SK-N-SH (cell line): ENCODE results near the gene MAP3K13. TPM values are rescaled to one million over a fixed set of nuclear protein-coding genes. Genes with fewer than 3 reads are reported as not detected.

Experiments used
- CTCF ChIA-PET: fragments of 300-600, 350-600 bp; formaldehyde crosslinking; extraction: SDS; loops from one replicate; lab custom pipeline; 2021; lab: Yijun Ruan, JAX
- POLR2A ChIA-PET: fragments of 350-600 bp; sonication (Branson Sonifier 250); formaldehyde crosslinking; extraction: SDS; loops from one replicate; lab custom pipeline; 2020; ENCODE audit warnings: antibody characterized with exemption, inconsistent platforms; lab: Yijun Ruan, JAX
- DNase-seq: peaks from one replicate; pipeline ENCODE4 v3.0.0; 2012
- H2AFZ ChIP-seq: fragments of 200-600 bp; sonication (generic); 2 replicates; pipeline ENCODE4 v1.8.1; 2016; ENCODE audit warnings: antibody characterized with exemption, mild to moderate bottlenecking, low read depth
- H3F3A ChIP-seq: fragments of 200-600 bp; sonication (generic); replicated peaks from 2 replicates; pipeline ENCODE3; 2016; ENCODE audit warnings: antibody characterized with exemption, mild to moderate bottlenecking; ENCODE audit not compliant: insufficient read depth
- H3K27ac ChIP-seq, 2 experiments: fragments of 200-500 bp in 1 of 2; fragments of 200-600 bp in 1 of 2; sonication (Bioruptor generic) in 1 of 2; sonication (generic), shearing (Covaris generic) in 1 of 2; 2 replicates each; pipeline versions ENCODE4 v1.5.1 to v1.6.1; 2014 to 2016; ENCODE audit warnings: low read depth in 2 of 2, inconsistent platforms in 1 of 2, low read length in 1 of 2, mild to moderate bottlenecking in 1 of 2, mixed read lengths in 1 of 2
- H3K27me3 ChIP-seq: fragments of 200-600 bp; sonication (generic), shearing (Covaris generic); 2 replicates; pipeline ENCODE4 v1.6.1; 2016; ENCODE audit warnings: mixed run types; ENCODE audit not compliant: insufficient read depth
- H3K36me3 ChIP-seq, 2 experiments: fragments of 200-500 bp in 1 of 2; fragments of 200-600 bp in 1 of 2; sonication (Bioruptor generic) in 1 of 2; sonication (generic) in 1 of 2; replicated peaks in 1 of 2; 2 replicates each; pipeline versions ENCODE3 to v1.5.1; 2014 to 2016; ENCODE audit warnings: low read length in 1 of 2, mild to moderate bottlenecking in 1 of 2; ENCODE audit not compliant: insufficient read depth in 2 of 2, control insufficient read depth in 1 of 2
- H3K4me1 ChIP-seq, 2 experiments: fragments of 200-500 bp in 1 of 2; fragments of 200-600 bp in 1 of 2; sonication (Bioruptor generic) in 1 of 2; sonication (generic), shearing (Covaris generic) in 1 of 2; 2 replicates each; pipeline versions ENCODE4 v1.5.1 to v1.6.1; 2014 to 2016; ENCODE audit warnings: low read depth in 1 of 2, low read length in 1 of 2, mixed run types in 1 of 2; ENCODE audit not compliant: insufficient read depth in 2 of 2, control insufficient read depth in 1 of 2
- H3K4me2 ChIP-seq: fragments of 200-600 bp; sonication (generic), shearing (Covaris generic); 2 replicates; pipeline ENCODE4 v1.6.1; 2017; ENCODE audit warnings: mixed run types
- H3K4me3 ChIP-seq, 2 experiments: fragments of 200-500 bp in 1 of 2; fragments of 200-600 bp in 1 of 2; sonication (Bioruptor generic) in 1 of 2; sonication (generic), shearing (Covaris generic) in 1 of 2; 2 replicates each; pipeline versions ENCODE4 v1.5.1 to v1.8.1; 2014 to 2016; ENCODE audit warnings: low read depth in 2 of 2, inconsistent platforms in 1 of 2, low read length in 1 of 2, mild to moderate bottlenecking in 1 of 2, mixed read lengths in 1 of 2, moderate library complexity in 1 of 2
- H3K79me2 ChIP-seq: fragments of 200-600 bp; sonication (generic); 2 replicates; pipeline ENCODE4 v1.8.1; 2017; ENCODE audit warnings: mild to moderate bottlenecking; ENCODE audit not compliant: insufficient read depth
- H3K9ac ChIP-seq: fragments of 200-600 bp; sonication (generic); 2 replicates; pipeline ENCODE4 v1.6.1; 2017; ENCODE audit warnings: mixed run types
- H3K9me2 ChIP-seq: fragments of 200-600 bp; sonication (generic); 2 replicates; pipeline ENCODE4 v1.6.1; 2017; ENCODE audit warnings: mixed run types
- H3K9me3 ChIP-seq: fragments of 200-600 bp; sonication (generic); 2 replicates; pipeline ENCODE4 v1.6.1; 2017; ENCODE audit warnings: mixed run types, mild to moderate bottlenecking, moderate library complexity
- H4K20me1 ChIP-seq: fragments of 200-600 bp; sonication (generic); 2 replicates; pipeline ENCODE4 v1.6.1; 2017; ENCODE audit warnings: mild to moderate bottlenecking, mixed run types; ENCODE audit not compliant: insufficient read depth
- ELF1 ChIP-seq: IDR thresholded peaks from 2 replicates; pipeline ENCODE4 v1.4.0; 2012
- EP300 ChIP-seq, 2 experiments: IDR thresholded peaks; 2 replicates each; pipeline versions ENCODE4 v1.4.0 to v1.6.1; 2012; ENCODE audit warnings: borderline replicate concordance in 1 of 2, low read depth in 1 of 2, low read length in 1 of 2
- FOSL2 ChIP-seq: IDR thresholded peaks from 2 replicates; pipeline ENCODE4 v1.4.0; 2012; ENCODE audit warnings: low read depth, mild to moderate bottlenecking, moderate library complexity, borderline replicate concordance
- FOXM1 ChIP-seq: IDR thresholded peaks from 2 replicates; pipeline ENCODE4 v1.4.0; 2012; ENCODE audit warnings: low read depth, mild to moderate bottlenecking
- GABPA ChIP-seq: IDR thresholded peaks from 2 replicates; pipeline ENCODE4 v1.4.0; 2012; ENCODE audit warnings: low read depth, mild to moderate bottlenecking
- GATA2 ChIP-seq: sonication (generic); formaldehyde crosslinking; IDR thresholded peaks from 2 replicates; pipeline ENCODE4 v1.5.0; 2020; ENCODE audit warnings: mild to moderate bottlenecking, missing genetic modification reagents
- JUND ChIP-seq: IDR thresholded peaks from 2 replicates; pipeline ENCODE4 v1.4.0; 2012
- NRF1 ChIP-seq: IDR thresholded peaks from 2 replicates; pipeline ENCODE4 v1.6.1; 2012; ENCODE audit warnings: low read depth, mild to moderate bottlenecking, low read length
- RCOR1 ChIP-seq: fragments of 150-350 bp; IDR thresholded peaks from 2 replicates; pipeline ENCODE4 v1.6.1; 2017; ENCODE audit warnings: antibody characterized with exemption, low read length
- RXRA ChIP-seq: IDR thresholded peaks from 2 replicates; pipeline ENCODE4 v1.4.0; 2012; ENCODE audit warnings: low read depth, mild to moderate bottlenecking, borderline replicate concordance
- SMC3 ChIP-seq: IDR thresholded peaks from 2 replicates; pipeline ENCODE4 v1.6.1; 2012; ENCODE audit warnings: low read depth, low read length, improper control_type of control experiment
- TAF1 ChIP-seq: IDR thresholded peaks from 2 replicates; pipeline ENCODE4 v1.6.1; 2012; ENCODE audit warnings: low read depth, mild to moderate bottlenecking, low read length, moderate library complexity, borderline replicate concordance
- TCF12 ChIP-seq: IDR thresholded peaks from 2 replicates; pipeline ENCODE4 v1.4.0; 2012
- YY1 ChIP-seq: IDR thresholded peaks from 2 replicates; pipeline ENCODE4 v1.4.0; 2012; ENCODE audit warnings: low read depth, mild to moderate bottlenecking
- WGBS: methylation state at CpG from one replicate; pipeline ENCODE4 v1.1.6; 2017; ENCODE audit warnings: low lambda C conversion rate; 5-methylcytosine and 5-hydroxymethylcytosine counted together
- polyA plus RNA-seq, 3 experiments: library from polyadenylated mRNA; depleted of rRNA; stranded (reverse); fragments of >200 nt; gene quantifications; 2 replicates each; pipeline ENCODE4 v1.2.3, GENCODE V29; 2012
- TF ChIP-seq, protein P1 (sequence below): IDR thresholded peaks from 2 replicates; pipeline ENCODE4; 2012
- TF ChIP-seq, protein P2 (sequence below): IDR thresholded peaks from 2 replicates; pipeline ENCODE4 v1.6.1; 2012; ENCODE audit warnings: mild to moderate bottlenecking, low read depth, low read length, moderate library complexity
- TF ChIP-seq, protein P3 (sequence below): IDR thresholded peaks from 2 replicates; pipeline ENCODE4 v1.4.0; 2012; ENCODE audit warnings: low read depth, borderline replicate concordance
- TF ChIP-seq, protein P4 (sequence below): fragments of 150-350 bp; IDR thresholded peaks from 2 replicates; pipeline ENCODE4 v1.6.1; 2016; ENCODE audit warnings: mild to moderate bottlenecking, low read depth, low read length
- TF ChIP-seq, protein P5 (sequence below): IDR thresholded peaks from 2 replicates; pipeline ENCODE4 v1.4.0; 2012; ENCODE audit warnings: low read depth, borderline replicate concordance

The MAP3K13 gene
- polyA plus RNA-seq, 1 of the 3 experiments (the other 2 are of a cell fraction): 9.1 TPM

DNA sequence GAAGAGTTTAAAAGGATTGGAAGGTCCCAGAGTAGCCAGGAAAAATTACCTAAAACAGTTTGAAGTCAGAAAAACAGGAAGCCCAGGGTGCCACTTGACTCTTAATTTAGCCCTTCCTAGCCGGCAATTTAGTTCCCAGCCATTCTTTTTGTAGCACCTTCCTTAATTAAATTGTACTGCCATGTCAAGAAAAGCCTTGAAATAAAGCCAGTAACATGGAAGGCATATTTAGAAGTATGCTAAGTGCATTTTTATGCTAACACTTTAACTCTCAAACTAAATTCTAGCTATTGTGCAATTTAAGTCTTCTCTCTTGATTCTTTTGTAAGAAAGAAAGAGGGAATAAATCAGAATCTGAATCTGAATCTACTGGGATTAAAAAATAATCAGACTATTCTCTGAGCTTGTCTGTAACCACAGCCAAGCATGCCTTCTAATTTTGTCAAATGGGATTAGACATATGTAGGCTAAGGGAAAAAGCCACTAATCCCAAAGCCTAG, 43.2 kb downstream of the MAP3K13 start:
- DNase-seq: no peak
- TF ChIP-seq, protein P1, sequence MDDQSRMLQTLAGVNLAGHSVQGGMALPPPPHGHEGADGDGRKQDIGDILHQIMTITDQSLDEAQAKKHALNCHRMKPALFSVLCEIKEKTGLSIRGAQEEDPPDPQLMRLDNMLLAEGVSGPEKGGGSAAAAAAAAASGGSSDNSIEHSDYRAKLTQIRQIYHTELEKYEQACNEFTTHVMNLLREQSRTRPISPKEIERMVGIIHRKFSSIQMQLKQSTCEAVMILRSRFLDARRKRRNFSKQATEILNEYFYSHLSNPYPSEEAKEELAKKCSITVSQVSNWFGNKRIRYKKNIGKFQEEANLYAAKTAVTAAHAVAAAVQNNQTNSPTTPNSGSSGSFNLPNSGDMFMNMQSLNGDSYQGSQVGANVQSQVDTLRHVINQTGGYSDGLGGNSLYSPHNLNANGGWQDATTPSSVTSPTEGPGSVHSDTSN: no peak
- TF ChIP-seq, protein P2, sequence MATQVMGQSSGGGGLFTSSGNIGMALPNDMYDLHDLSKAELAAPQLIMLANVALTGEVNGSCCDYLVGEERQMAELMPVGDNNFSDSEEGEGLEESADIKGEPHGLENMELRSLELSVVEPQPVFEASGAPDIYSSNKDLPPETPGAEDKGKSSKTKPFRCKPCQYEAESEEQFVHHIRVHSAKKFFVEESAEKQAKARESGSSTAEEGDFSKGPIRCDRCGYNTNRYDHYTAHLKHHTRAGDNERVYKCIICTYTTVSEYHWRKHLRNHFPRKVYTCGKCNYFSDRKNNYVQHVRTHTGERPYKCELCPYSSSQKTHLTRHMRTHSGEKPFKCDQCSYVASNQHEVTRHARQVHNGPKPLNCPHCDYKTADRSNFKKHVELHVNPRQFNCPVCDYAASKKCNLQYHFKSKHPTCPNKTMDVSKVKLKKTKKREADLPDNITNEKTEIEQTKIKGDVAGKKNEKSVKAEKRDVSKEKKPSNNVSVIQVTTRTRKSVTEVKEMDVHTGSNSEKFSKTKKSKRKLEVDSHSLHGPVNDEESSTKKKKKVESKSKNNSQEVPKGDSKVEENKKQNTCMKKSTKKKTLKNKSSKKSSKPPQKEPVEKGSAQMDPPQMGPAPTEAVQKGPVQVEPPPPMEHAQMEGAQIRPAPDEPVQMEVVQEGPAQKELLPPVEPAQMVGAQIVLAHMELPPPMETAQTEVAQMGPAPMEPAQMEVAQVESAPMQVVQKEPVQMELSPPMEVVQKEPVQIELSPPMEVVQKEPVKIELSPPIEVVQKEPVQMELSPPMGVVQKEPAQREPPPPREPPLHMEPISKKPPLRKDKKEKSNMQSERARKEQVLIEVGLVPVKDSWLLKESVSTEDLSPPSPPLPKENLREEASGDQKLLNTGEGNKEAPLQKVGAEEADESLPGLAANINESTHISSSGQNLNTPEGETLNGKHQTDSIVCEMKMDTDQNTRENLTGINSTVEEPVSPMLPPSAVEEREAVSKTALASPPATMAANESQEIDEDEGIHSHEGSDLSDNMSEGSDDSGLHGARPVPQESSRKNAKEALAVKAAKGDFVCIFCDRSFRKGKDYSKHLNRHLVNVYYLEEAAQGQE: no peak
- no peak for TF ChIP-seq TCF12
- TF ChIP-seq EP300 (IDR thresholded peaks at IDR 0.05; ENCODE audit: borderline replicate concordance in 1 of 2, low read depth in 1 of 2, low read length in 1 of 2): no peak
- no peak for TF ChIP-seq GABPA
- TF ChIP-seq, all 33 proteins: peak for 0
- Histone ChIP-seq H3K27ac (no peak overlapping the region; a peak in 1 of 4 replicates), H3K4me2 (no peak overlapping the region), H3K36me3 (no peaks in the 10 kb centered on the region), H3K4me1 (peaks cover 6 to 24% of the 10 kb centered on the region in 2 experiments; a peak in 2 of 4 replicates), H3K9me2 (no peaks in the 10 kb centered on the region), H3K9ac (no peak overlapping the region), H3K9me3 (no peaks in the 10 kb centered on the region), H4K20me1 (no peaks in the 10 kb centered on the region), H3F3A (no peaks in the 10 kb centered on the region), H3K27me3 (no peaks in the 10 kb centered on the region), H2AFZ (no peak overlapping the region), H3K79me2 (no peaks in the 10 kb centered on the region), H3K4me3 (no peak overlapping the region)
- POLR2A ChIA-PET: no interaction called here
- CTCF ChIA-PET: interaction anchor here (1.5 kb wide), 1 partner anchor 53 kb away, joined by 3 read pairs; no protein-coding TSS in a partner anchor
- WGBS: 92% methylated on average over 1 of the region's 1 CpG

DNA sequence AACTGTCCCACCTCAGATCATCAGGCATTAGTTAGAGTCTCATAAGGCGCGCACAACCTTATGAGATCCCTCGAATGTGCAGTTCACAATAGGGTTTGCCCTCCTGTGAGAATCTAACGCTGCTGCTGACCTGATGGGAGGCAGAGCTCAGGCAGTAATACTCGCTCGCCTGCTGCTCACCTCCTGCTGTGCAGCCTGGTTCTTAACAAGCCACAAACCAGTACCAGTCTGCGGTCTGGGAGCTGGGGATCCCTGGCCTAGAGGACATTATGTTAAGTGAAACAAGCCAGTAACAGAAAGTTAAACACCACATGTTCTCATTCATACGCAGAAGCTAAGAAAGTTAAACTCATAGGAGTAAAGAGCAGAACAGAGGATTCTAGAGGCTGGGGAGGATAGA, 47.0 kb downstream of the MAP3K13 start:
- CTCF ChIA-PET: interaction anchor here (0.8 kb wide), 1 partner anchor 29 kb away, joined by 3 read pairs; no protein-coding TSS in a partner anchor
- H3K27ac ChIP-seq: no peak overlapping the region
- H3K36me3 ChIP-seq: no peaks in the 10 kb centered on the region
- H3K9me2 ChIP-seq: no peaks in the 10 kb centered on the region
- no peaks in the 10 kb centered on the region for H3K79me2 ChIP-seq
- H3K27me3 ChIP-seq: no peaks in the 10 kb centered on the region
- H2AFZ ChIP-seq: no peak overlapping the region
- H3K4me3 ChIP-seq: no peak overlapping the region
- H3K9me3 ChIP-seq: no peaks in the 10 kb centered on the region
- 72% methylated on average over 7 of the region's 8 CpGs for WGBS
- no peak for DNase-seq
- no peaks in the 10 kb centered on the region for H3F3A ChIP-seq
- no peaks in the 10 kb centered on the region for H4K20me1 ChIP-seq
- TF ChIP-seq YY1: no peak
- TF ChIP-seq EP300 (IDR thresholded peaks at IDR 0.05; ENCODE audit: borderline replicate concordance in 1 of 2, low read depth in 1 of 2, low read length in 1 of 2): no peak
- no peak for TF ChIP-seq TAF1
- TF ChIP-seq JUND: no peak
- TF ChIP-seq SMC3: no peak
- TF ChIP-seq RXRA: no peak
- no peak for TF ChIP-seq NRF1
- TF ChIP-seq, protein P3, sequence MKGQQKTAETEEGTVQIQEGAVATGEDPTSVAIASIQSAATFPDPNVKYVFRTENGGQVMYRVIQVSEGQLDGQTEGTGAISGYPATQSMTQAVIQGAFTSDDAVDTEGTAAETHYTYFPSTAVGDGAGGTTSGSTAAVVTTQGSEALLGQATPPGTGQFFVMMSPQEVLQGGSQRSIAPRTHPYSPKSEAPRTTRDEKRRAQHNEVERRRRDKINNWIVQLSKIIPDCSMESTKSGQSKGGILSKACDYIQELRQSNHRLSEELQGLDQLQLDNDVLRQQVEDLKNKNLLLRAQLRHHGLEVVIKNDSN: no peak
- TF ChIP-seq ELF1: no peak
- TF ChIP-seq RCOR1: no peak
- TF ChIP-seq FOSL2: no peak
- no peak for TF ChIP-seq FOXM1
- TF ChIP-seq GATA2 (CRISPR knock-in tag): no peak
- TF ChIP-seq, protein P4, sequence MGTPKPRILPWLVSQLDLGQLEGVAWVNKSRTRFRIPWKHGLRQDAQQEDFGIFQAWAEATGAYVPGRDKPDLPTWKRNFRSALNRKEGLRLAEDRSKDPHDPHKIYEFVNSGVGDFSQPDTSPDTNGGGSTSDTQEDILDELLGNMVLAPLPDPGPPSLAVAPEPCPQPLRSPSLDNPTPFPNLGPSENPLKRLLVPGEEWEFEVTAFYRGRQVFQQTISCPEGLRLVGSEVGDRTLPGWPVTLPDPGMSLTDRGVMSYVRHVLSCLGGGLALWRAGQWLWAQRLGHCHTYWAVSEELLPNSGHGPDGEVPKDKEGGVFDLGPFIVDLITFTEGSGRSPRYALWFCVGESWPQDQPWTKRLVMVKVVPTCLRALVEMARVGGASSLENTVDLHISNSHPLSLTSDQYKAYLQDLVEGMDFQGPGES: no peak
- TF ChIP-seq, protein P5, sequence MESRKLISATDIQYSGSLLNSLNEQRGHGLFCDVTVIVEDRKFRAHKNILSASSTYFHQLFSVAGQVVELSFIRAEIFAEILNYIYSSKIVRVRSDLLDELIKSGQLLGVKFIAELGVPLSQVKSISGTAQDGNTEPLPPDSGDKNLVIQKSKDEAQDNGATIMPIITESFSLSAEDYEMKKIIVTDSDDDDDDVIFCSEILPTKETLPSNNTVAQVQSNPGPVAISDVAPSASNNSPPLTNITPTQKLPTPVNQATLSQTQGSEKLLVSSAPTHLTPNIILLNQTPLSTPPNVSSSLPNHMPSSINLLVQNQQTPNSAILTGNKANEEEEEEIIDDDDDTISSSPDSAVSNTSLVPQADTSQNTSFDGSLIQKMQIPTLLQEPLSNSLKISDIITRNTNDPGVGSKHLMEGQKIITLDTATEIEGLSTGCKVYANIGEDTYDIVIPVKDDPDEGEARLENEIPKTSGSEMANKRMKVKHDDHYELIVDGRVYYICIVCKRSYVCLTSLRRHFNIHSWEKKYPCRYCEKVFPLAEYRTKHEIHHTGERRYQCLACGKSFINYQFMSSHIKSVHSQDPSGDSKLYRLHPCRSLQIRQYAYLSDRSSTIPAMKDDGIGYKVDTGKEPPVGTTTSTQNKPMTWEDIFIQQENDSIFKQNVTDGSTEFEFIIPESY: no peak
- H3K4me1 ChIP-seq: no peaks in the 10 kb centered on the region
- no peak overlapping the region for H3K9ac ChIP-seq
- H3K4me2 ChIP-seq: no peak overlapping the region
- POLR2A ChIA-PET: no interaction called here
